DND-41 (cell line): ENCODE measurements around the gene KIAA1958.

ENCODE experiments used
- ATAC-seq: fragments of 200-7000 bp; cut with Tn5 transposase; 3 replicates; pipeline ENCODE4 v1.9.1; 2021; ENCODE audit warnings: low read depth; ENCODE audit not compliant: insufficient read depth
- DNase-seq: peaks from one replicate; pipeline ENCODE4 v3.0.0-alpha.2; 2020
- H2AFZ ChIP-seq: 2 replicates; pipeline ENCODE4 v1.6.0; 2012; ENCODE audit warnings: low read depth, low read length
- H3K27ac ChIP-seq: 2 replicates; pipeline ENCODE4 v1.5.1; 2012; ENCODE audit warnings: low read length, inconsistent platforms
- H3K27me3 ChIP-seq: fragments of 200-600 bp; sonication (generic); 2 replicates; pipeline ENCODE4 v1.6.0; 2012; ENCODE audit warnings: low read length, mild to moderate bottlenecking, inconsistent platforms; ENCODE audit not compliant: insufficient read depth, poor library complexity
- H3K36me3 ChIP-seq: 2 replicates; pipeline ENCODE4 v1.5.1; 2012; ENCODE audit warnings: low read length, inconsistent platforms; ENCODE audit not compliant: insufficient read depth
- H3K4me1 ChIP-seq: 2 replicates; pipeline ENCODE4 v1.5.1; 2012; ENCODE audit warnings: mild to moderate bottlenecking, low read length; ENCODE audit not compliant: insufficient read depth
- H3K4me2 ChIP-seq: 2 replicates; pipeline ENCODE4 v1.6.0; 2012; ENCODE audit warnings: mild to moderate bottlenecking, moderate library complexity, low read length, inconsistent platforms; ENCODE audit not compliant: insufficient read depth
- H3K4me3 ChIP-seq, 2 experiments: fragments of 200-600 bp in 1 of 2; shearing (Covaris generic) in 1 of 2; 2 replicates each; pipeline ENCODE4 v1.5.1; 2012 to 2016; ENCODE audit warnings: inconsistent platforms in 2 of 2, low read length in 2 of 2, mild to moderate bottlenecking in 2 of 2, low read depth in 1 of 2, moderate library complexity in 1 of 2
- H3K79me2 ChIP-seq: 2 replicates; pipeline ENCODE4 v1.6.0; 2012; ENCODE audit warnings: low read length, inconsistent platforms; ENCODE audit not compliant: insufficient read depth
- H3K9ac ChIP-seq: 2 replicates; pipeline ENCODE4 v1.6.0; 2012; ENCODE audit warnings: low read depth, mild to moderate bottlenecking, inconsistent platforms, low read length, moderate library complexity
- H3K9me3 ChIP-seq: 2 replicates; pipeline ENCODE4 v1.5.1; 2012; ENCODE audit warnings: low read length, moderate library complexity, mild to moderate bottlenecking, inconsistent platforms; ENCODE audit not compliant: insufficient read depth, severe bottlenecking
- H4K20me1 ChIP-seq: 2 replicates; pipeline ENCODE4 v1.6.0; 2012; ENCODE audit warnings: low read length; ENCODE audit not compliant: insufficient read depth
- EZH2 ChIP-seq: IDR thresholded peaks from 3 replicates; pipeline ENCODE4 v1.6.1; 2012; ENCODE audit warnings: borderline replicate concordance, low read depth, mild to moderate bottlenecking, moderate library complexity, low read length, inconsistent platforms; ENCODE audit not compliant: severe bottlenecking
- TF ChIP-seq, protein P1 (sequence below): IDR thresholded peaks from 2 replicates; pipeline ENCODE4 v1.5.1; 2012; ENCODE audit warnings: borderline replicate concordance, low read length, moderate library complexity, mild to moderate bottlenecking; ENCODE audit not compliant: poor library complexity, severe bottlenecking; ENCODE audit errors: extremely low read depth

KIAA1958 gene

DNA sequence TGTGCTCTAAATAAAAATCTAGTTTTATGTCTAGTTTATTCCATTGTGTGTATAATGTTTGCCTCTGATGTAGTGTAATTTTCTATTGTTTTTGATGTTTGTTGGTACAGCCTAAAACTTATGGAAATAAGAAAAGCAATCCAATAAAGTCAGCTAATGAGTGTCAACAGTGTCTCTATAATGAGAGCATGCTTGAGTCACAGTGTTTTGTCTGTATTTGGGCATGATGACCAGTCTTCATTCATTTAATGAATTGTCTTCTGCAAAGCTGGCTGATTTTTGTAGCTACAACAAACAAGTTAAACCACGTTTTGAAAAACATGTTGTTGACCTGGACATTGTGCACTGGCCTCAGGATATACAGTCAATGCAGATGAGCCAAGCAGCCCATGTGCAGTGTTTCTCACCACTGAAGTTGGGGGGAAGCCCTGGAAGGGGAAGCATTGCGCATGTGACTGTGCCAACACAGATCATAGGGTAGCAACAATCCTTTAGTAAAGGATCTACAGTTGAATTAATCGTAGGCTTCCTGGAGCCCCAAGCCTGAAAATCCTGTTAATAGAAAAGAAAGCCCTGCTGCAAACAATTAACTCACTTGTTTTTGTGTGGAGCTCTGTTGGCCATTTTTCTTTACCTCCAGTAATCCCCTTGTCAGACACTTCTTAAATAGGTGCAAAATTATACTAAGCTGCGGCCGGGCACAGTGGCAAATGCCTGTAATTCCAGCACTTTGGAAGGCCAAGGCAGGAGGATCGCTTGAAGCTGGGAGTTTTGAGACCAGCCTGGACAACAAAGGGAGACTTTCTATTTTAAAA lies 143.3 kb downstream of the KIAA1958 start:
- Histone ChIP-seq H3K4me1 (no peaks in the 10 kb centered on the region), H4K20me1 (no peaks in the 10 kb centered on the region), H3K79me2 (no peaks in the 10 kb centered on the region), H3K27ac (no peak overlapping the region), H3K4me3 (no peak overlapping the region), H3K27me3 (no peaks in the 10 kb centered on the region), H3K9me3 (no peaks in the 10 kb centered on the region), H2AFZ (no peak overlapping the region), H3K36me3 (no peaks in the 10 kb centered on the region), H3K9ac (no peak overlapping the region), H3K4me2 (no peak overlapping the region)
- no peak for TF ChIP-seq EZH2
- TF ChIP-seq, protein P1, sequence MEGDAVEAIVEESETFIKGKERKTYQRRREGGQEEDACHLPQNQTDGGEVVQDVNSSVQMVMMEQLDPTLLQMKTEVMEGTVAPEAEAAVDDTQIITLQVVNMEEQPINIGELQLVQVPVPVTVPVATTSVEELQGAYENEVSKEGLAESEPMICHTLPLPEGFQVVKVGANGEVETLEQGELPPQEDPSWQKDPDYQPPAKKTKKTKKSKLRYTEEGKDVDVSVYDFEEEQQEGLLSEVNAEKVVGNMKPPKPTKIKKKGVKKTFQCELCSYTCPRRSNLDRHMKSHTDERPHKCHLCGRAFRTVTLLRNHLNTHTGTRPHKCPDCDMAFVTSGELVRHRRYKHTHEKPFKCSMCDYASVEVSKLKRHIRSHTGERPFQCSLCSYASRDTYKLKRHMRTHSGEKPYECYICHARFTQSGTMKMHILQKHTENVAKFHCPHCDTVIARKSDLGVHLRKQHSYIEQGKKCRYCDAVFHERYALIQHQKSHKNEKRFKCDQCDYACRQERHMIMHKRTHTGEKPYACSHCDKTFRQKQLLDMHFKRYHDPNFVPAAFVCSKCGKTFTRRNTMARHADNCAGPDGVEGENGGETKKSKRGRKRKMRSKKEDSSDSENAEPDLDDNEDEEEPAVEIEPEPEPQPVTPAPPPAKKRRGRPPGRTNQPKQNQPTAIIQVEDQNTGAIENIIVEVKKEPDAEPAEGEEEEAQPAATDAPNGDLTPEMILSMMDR: no peak
- ATAC-seq (no peak), DNase-seq (no peak)

DNA sequence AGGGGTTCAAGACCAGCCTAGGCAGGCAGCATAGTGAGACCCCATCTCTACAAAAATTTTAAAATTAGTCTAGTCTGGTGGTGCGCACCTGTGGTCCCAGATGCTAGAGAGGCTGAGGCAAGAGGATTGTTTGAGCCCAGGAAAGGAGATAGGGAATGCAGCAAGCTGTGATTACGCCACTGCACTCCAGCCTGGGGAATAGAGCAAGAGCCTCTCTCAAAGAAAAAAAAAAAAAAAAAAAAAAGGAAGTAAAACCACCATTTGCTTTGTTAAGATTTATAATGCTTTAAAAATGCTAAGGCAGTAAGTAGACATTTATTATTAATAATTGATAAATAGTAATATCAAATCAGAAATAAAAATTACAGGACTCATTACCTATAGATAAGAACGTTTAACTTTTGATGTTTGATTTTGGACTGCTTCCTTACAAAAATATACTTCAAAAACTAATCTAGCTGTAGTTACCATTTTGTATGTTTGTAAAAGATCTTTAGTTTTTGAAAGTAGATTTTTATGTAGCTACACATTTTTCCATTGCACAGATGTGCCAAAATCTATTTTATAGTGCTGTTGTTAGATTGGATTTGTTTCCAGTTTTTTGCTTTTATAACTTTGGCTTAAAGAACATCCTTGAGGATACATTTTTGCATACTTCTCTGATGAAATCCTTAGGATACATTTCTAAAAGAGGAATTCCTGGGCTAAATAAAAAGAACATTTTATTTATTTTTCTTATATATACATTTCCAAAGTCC lies 144.9 kb downstream of the KIAA1958 start:
- DNase-seq: no peak
- no peak overlapping the region for H3K4me2 ChIP-seq
- H4K20me1 ChIP-seq: no peaks in the 10 kb centered on the region
- H3K4me1 ChIP-seq: no peaks in the 10 kb centered on the region
- H3K9ac ChIP-seq: no peak overlapping the region
- no peaks in the 10 kb centered on the region for H3K36me3 ChIP-seq
- no peaks in the 10 kb centered on the region for H3K9me3 ChIP-seq
- no peak overlapping the region for H3K27ac ChIP-seq
- H3K27me3 ChIP-seq: no peaks in the 10 kb centered on the region
- TF ChIP-seq, protein P1: no peak
- no peak for TF ChIP-seq EZH2
- H3K4me3 ChIP-seq: no peak overlapping the region
- no peak overlapping the region for H2AFZ ChIP-seq
- no peak for ATAC-seq
- H3K79me2 ChIP-seq: no peaks in the 10 kb centered on the region

DNA sequence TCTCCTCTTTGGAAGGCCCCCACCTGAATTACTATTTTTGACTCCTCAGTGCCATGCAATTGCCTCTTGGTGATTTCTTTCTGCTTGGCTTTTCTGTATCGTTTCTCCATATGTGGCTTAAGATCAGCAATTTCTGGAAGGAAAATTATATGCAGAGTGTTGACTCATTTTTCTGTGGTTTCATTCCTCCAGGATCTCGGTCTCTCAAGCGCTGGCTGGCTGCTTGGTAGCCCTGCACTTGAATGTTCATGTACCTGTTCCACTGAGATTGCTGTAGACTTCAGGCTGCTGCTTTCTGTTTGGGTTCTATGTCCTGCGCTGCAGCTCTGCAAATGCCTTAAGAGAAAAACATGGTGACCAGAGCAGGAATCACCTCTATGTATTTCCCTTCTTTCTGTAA lies 153.7 kb downstream of the KIAA1958 start:
- Histone ChIP-seq H3K4me2 (no peak overlapping the region), H3K4me3 (no peak overlapping the region), H3K79me2 (no peaks in the 10 kb centered on the region), H3K27me3 (no peaks in the 10 kb centered on the region), H3K36me3 (peaks cover 6% of the 10 kb centered on the region; the same call in 1 of the 2 replicates), H3K9ac (no peak overlapping the region), H3K4me1 (no peaks in the 10 kb centered on the region), H3K9me3 (peaks cover 7% of the 10 kb centered on the region), H4K20me1 (no peaks in the 10 kb centered on the region), H2AFZ (no peak overlapping the region), H3K27ac (no peak overlapping the region)
- TF ChIP-seq EZH2: no peak
- TF ChIP-seq, protein P1: no peak
- no peak for DNase-seq
- ATAC-seq: no peak
